Measurements from ENCODE around the gene TMEM35B.
A peak's percentile ranks its signal among the peaks of the same experiment; 100 is the strongest.
"Not testable (repeated sequence)": the region's sequence is repeated elsewhere in the genome, so short reads cannot be mapped to it uniquely, and the experiment has no call there.

Gene TMEM35B

DNA sequence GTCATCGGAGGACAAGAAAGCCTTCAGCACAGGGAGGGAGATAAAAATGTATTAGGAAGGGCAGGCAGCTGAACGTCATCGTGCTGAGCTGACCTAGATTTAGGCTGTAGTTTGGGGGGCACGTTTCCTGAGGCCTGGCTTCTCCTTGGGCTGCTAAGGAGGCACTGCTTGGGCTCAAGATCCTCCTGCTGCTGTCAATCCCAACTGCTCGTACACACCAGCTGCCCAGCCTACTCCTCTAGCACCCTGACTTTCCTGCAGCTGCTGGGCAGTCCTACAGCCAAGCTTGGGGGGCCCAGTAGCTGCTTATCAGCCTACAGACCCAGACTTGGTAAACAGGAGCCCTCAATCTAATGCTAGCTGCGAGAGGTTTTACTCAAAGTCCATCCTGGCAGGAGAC is 6.2 kb downstream of the TMEM35B start:
- no peak for DNase-seq (ENCODE audit: insufficient read length, low spot score)
- FAIRE-seq: no peak
- TF ChIP-seq TAF1 (IDR thresholded peaks at IDR 0.05; ENCODE audit: low read depth, low read length): no peak
- no peak for TF ChIP-seq POU2F2 (IDR thresholded peaks at IDR 0.05; ENCODE audit: low read depth, low read length)
- no peak for TF ChIP-seq POLR2A (IDR thresholded peaks at IDR 0.05; ENCODE audit: low read depth, low read length)
- TF ChIP-seq PAX5 (IDR thresholded peaks at IDR 0.05; ENCODE audit: insufficient read depth, low read length, severe bottlenecking): no peak
- no peak for TF ChIP-seq SPI1 (IDR thresholded peaks at IDR 0.05; ENCODE audit: low read depth, low read length)
- no peak for TF ChIP-seq POLR2AphosphoS5 (IDR thresholded peaks at IDR 0.05; ENCODE audit: low read depth, low read length)

DNA sequence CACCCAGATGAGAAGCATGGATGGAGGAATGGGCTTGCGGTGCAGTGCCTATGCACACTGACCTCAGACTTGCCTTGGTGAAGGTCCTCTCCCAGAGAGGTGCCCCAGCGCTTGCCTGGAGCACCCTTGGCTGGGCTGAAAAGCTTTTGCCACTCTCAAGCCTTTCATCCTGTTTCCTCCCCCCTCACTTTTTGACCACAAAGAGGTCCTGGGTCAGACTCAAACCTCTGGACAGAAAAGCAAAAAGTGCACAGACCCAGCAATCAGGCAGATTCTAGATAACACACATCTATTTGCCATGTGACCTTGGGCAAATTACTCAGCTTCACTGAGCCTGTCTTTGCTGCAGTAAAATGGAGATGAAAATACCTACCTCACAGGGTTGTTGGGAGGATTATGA is 7.3 kb downstream of the TMEM35B start:
- DNase-seq (ENCODE audit: insufficient read length, low spot score): no peak
- TF ChIP-seq POU2F2 (IDR thresholded peaks at IDR 0.05; ENCODE audit: low read depth, low read length): no peak
- TF ChIP-seq POLR2AphosphoS5 (IDR thresholded peaks at IDR 0.05; ENCODE audit: low read depth, low read length): no peak
- no peak for TF ChIP-seq TAF1 (IDR thresholded peaks at IDR 0.05; ENCODE audit: low read depth, low read length)
- no peak for TF ChIP-seq PAX5 (IDR thresholded peaks at IDR 0.05; ENCODE audit: insufficient read depth, low read length, severe bottlenecking)
- no peak for TF ChIP-seq POLR2A (IDR thresholded peaks at IDR 0.05; ENCODE audit: low read depth, low read length)
- FAIRE-seq: no peak

DNA sequence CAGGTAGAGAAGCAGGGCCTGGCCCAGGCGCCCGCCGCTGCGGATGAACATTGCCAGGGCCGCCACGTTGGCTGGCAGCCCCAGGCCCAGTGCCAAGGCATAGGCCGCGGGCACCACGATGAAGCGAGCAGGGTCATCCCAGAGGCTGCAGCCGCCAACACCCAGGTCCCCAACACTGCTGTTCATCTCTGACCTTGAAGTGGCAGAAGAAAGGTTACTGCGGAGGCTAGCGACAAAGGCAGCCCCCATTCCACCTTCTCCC is 8.0 kb downstream of the TMEM35B start:
- TF ChIP-seq POU2F2 (IDR thresholded peaks at IDR 0.05; ENCODE audit: low read depth, low read length) (no peak), POLR2AphosphoS5 (IDR thresholded peaks at IDR 0.05; ENCODE audit: low read depth, low read length) (no peak), SPI1 (IDR thresholded peaks at IDR 0.05; ENCODE audit: low read depth, low read length) (no peak), PAX5 (IDR thresholded peaks at IDR 0.05; ENCODE audit: insufficient read depth, low read length, severe bottlenecking) (no peak), TAF1 (IDR thresholded peaks at IDR 0.05; ENCODE audit: low read depth, low read length) (no peak), POLR2A (IDR thresholded peaks at IDR 0.05; ENCODE audit: low read depth, low read length) (no peak)
- no peak for FAIRE-seq

DNA sequence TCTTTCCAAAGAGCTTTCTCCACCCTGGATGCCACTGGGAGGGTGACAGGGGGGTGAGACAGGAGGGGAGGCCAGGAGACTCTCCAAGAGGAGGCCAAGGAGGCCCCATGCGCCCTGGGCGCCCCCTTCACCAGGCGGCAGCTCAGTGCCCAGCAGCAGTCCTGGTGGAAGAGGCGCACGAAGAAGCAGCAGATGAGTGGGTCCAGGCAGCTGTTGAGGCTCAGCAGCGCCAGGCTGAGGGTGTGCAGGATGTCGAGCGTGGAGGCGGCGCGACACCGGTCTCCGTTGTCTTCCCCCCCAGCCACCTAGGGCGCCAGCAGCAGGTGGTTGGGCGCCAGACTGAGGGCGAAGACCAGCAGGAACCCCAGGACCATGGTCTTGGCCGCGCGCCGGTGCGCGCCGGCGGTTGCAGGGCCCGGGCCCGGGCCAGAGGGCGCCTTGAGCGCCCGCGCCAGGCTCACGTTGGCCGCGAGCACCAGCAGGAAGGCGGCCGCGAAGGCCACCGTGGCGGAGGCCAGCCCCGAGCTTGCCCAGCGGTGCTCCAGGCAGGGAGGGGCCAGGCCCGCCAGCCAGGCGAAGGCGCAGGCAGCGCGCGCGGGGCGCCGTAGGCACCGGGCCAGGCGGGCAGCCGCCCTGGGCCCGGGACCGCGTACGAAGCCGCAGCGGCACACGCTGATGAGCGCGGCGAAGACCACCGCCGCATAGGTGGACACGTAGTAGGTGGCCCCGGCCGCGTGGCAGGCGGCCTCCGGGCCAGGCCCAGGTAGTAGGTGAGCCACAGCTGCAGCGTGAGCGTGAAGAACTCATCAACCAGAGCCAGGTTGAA is 8.6 kb downstream of the TMEM35B start:
- TF ChIP-seq PAX5 (IDR thresholded peaks at IDR 0.05; ENCODE audit: insufficient read depth, low read length, severe bottlenecking): no peak
- TF ChIP-seq POLR2AphosphoS5 (IDR thresholded peaks at IDR 0.05; ENCODE audit: low read depth, low read length): no peak
- TF ChIP-seq POU2F2 (IDR thresholded peaks at IDR 0.05; ENCODE audit: low read depth, low read length): no peak
- TF ChIP-seq TAF1 (IDR thresholded peaks at IDR 0.05; ENCODE audit: low read depth, low read length): no peak
- TF ChIP-seq POLR2A (IDR thresholded peaks at IDR 0.05; ENCODE audit: low read depth, low read length): no peak
- no peak for TF ChIP-seq SPI1 (IDR thresholded peaks at IDR 0.05; ENCODE audit: low read depth, low read length)
- DNase-seq (ENCODE audit: insufficient read length, low spot score): no peak
- no peak for FAIRE-seq

More for the DNA sequence above, 8.0 kb downstream of the TMEM35B start:
- DNase-seq (ENCODE audit: insufficient read length, low spot score): no peak

DNA sequence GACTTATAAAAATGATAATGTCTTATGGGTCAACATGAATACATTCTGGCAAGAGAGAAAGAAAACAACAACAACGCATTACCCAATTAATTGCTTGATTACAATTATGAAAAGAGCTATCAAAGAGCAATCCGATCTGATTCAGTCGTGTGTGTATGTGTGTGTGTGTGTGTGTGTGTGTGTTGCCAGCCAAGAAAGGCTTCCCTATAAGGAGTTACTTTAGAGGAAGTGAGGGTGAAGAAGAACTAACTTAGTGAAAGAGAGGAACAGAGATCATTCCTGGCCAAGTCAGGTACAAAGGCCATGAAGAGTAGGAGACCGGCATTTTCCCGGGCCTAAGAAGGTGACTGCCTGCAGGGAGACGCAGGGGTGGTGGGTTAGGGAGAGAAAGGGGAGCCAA is 9.4 kb downstream of the TMEM35B start:
- DNase-seq (ENCODE audit: insufficient read length, low spot score) (no peak), FAIRE-seq (no peak)
- TF ChIP-seq POLR2AphosphoS5 (IDR thresholded peaks at IDR 0.05; ENCODE audit: low read depth, low read length) (no peak), TAF1 (IDR thresholded peaks at IDR 0.05; ENCODE audit: low read depth, low read length) (no peak), SPI1 (IDR thresholded peaks at IDR 0.05; ENCODE audit: low read depth, low read length) (no peak), POU2F2 (IDR thresholded peaks at IDR 0.05; ENCODE audit: low read depth, low read length) (no peak), PAX5 (IDR thresholded peaks at IDR 0.05; ENCODE audit: insufficient read depth, low read length, severe bottlenecking) (no peak), POLR2A (IDR thresholded peaks at IDR 0.05; ENCODE audit: low read depth, low read length) (no peak)

DNA sequence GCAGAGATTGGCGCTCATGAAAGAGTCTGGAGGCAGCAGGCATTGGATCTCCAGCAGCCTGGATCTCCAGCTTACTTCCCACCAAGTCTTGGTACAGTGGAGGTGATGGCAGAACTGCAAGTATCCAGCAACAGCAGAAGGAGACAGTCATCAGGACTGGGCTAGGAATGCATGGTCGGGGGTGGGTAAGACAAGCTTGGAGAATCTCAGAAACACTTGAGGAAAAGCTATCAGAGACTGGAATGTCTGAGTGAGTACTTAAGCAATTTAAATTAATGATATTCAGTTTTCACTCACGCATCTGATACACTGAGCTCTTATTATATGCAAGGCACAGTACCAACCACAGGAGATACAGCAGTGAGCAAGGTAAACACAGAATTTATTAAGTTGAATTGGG is 9.8 kb downstream of the TMEM35B start:
- FAIRE-seq (no peak), DNase-seq (ENCODE audit: insufficient read length, low spot score) (no peak)
- TF ChIP-seq SPI1 (IDR thresholded peaks at IDR 0.05; ENCODE audit: low read depth, low read length): no peak
- TF ChIP-seq POLR2A (IDR thresholded peaks at IDR 0.05; ENCODE audit: low read depth, low read length): no peak
- TF ChIP-seq POU2F2 (IDR thresholded peaks at IDR 0.05; ENCODE audit: low read depth, low read length): no peak
- TF ChIP-seq TAF1 (IDR thresholded peaks at IDR 0.05; ENCODE audit: low read depth, low read length): no peak
- TF ChIP-seq POLR2AphosphoS5 (IDR thresholded peaks at IDR 0.05; ENCODE audit: low read depth, low read length): no peak
- TF ChIP-seq PAX5 (IDR thresholded peaks at IDR 0.05; ENCODE audit: insufficient read depth, low read length, severe bottlenecking): no peak

DNA sequence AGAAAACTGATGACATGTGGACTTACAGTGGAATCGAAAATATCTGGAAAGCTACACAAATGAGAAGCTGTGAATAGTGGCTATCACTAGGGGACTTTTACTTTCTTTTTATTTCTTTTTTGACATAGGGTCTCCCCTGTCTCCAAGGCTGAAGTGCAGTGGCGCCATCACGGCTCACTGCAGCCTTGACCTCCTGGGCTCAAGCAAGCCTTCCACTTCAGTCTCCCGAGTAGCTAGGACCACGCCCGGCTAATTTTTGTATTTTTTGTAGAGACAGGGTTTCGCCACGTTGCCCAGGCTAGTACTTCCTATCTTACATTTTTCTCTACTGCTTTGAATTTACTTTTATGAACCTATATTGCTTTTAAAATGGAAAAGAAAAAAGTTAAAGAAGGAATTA is 10.5 kb downstream of the TMEM35B start:
- DNase-seq (ENCODE audit: insufficient read length, low spot score): no peak
- no peak for FAIRE-seq
- TF ChIP-seq POLR2A (IDR thresholded peaks at IDR 0.05; ENCODE audit: low read depth, low read length): no peak
- TF ChIP-seq TAF1 (IDR thresholded peaks at IDR 0.05; ENCODE audit: low read depth, low read length): no peak
- TF ChIP-seq PAX5 (IDR thresholded peaks at IDR 0.05; ENCODE audit: insufficient read depth, low read length, severe bottlenecking): no peak
- no peak for TF ChIP-seq POU2F2 (IDR thresholded peaks at IDR 0.05; ENCODE audit: low read depth, low read length)
- no peak for TF ChIP-seq POLR2AphosphoS5 (IDR thresholded peaks at IDR 0.05; ENCODE audit: low read depth, low read length)
- no peak for TF ChIP-seq SPI1 (IDR thresholded peaks at IDR 0.05; ENCODE audit: low read depth, low read length)

DNA sequence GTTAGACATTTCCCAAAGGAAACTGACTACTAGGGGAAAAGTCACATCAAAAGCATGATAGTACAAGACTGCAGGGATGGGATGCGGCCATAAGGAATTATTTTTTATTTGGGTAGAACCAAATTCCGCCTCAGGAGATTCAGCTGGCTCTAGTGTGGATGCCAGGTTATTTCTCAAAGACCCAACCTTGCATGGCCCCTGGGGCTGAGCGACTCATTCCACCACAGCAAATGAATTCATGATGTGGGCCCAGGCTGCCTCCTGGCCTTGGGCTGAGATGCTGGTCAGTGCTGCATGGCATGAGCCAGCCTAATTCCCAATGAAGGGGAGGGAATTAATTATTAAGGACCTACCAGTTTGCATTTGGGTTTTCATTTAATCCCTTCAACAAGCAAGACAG is 11.8 kb downstream of the TMEM35B start:
- DNase-seq (ENCODE audit: insufficient read length, low spot score) (no peak), FAIRE-seq (no peak)
- TF ChIP-seq SPI1 (IDR thresholded peaks at IDR 0.05; ENCODE audit: low read depth, low read length): no peak
- TF ChIP-seq POU2F2 (IDR thresholded peaks at IDR 0.05; ENCODE audit: low read depth, low read length): no peak
- no peak for TF ChIP-seq POLR2A (IDR thresholded peaks at IDR 0.05; ENCODE audit: low read depth, low read length)
- TF ChIP-seq POLR2AphosphoS5 (IDR thresholded peaks at IDR 0.05; ENCODE audit: low read depth, low read length): no peak
- no peak for TF ChIP-seq TAF1 (IDR thresholded peaks at IDR 0.05; ENCODE audit: low read depth, low read length)
- TF ChIP-seq PAX5 (IDR thresholded peaks at IDR 0.05; ENCODE audit: insufficient read depth, low read length, severe bottlenecking): no peak

DNA sequence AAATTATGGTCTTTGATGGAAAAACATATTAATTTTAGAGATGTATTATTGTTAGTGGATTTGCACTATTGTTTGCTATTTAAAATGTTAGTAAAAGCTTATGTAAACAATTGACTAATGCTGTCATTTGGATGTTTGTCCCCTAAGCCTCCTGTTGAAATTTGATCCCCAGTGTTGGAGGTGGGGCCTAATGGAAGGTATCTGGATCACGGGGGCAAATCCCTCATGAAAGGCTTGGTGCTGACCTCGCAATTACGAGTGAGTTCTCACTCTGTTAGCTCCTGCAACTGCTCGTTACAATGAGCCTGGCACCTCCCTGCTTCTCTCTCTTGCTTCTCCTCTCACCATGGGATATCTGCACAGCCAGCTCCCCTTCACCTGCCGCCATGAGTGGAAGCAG is 14.3 kb downstream of the TMEM35B start:
- no peak for FAIRE-seq

DNA sequence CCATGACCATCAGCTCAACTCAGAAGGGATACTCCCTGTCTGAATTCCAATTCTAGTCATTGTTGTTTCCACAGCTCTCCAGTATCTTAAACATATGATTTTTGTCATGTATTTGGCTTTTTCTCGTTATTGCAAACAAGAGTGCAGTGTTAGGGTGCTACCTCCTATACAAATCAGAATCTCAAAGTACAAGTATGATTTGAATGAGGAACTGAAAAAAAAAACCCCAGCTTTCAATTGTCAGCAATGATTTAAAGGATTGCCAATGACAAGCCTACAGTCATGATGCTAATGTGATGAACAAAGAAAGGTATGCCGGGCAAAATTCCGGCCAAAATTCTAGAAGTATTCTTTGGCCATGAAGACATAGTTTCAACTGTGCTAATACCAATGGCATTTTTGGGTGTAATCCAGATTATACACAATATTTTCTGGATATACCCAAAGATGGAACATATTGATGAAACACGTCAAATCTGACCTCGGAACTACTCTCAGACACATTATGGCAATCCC is 14.9 kb downstream of the TMEM35B start:
- FAIRE-seq (no peak), DNase-seq (ENCODE audit: insufficient read length, low spot score) (no peak)
- TF ChIP-seq TAF1 (IDR thresholded peaks at IDR 0.05; ENCODE audit: low read depth, low read length) (no peak), SPI1 (IDR thresholded peaks at IDR 0.05; ENCODE audit: low read depth, low read length) (peak; percentile 78), POU2F2 (IDR thresholded peaks at IDR 0.05; ENCODE audit: low read depth, low read length) (no peak)

More for the DNA sequence above, 14.3 kb downstream of the TMEM35B start:
- DNase-seq (ENCODE audit: insufficient read length, low spot score): no peak
- TF ChIP-seq POLR2A (IDR thresholded peaks at IDR 0.05; ENCODE audit: low read depth, low read length): no peak

DNA sequence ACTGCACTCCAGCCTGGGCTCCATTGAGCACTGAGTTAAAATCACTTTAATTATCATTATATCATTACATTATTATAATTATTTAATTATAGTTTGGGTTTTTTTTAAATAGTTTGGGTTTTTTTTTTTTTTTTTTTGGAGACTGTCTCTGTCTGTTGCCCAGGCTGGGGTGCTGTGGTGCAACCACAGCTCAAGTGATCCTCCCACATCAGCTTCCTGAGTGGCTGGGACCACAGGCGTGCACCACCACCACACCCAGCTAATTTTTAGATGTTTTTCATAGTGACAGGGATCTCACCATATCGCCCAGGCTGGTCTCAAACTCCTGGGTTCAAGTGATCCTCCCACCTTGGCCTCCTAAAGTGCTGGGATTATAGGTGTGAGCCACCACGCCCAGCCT is 16.9 kb downstream of the TMEM35B start:
- not testable (repeated sequence) for DNase-seq (ENCODE audit: insufficient read length, low spot score)
- peak; percentile 41 for FAIRE-seq

DNA sequence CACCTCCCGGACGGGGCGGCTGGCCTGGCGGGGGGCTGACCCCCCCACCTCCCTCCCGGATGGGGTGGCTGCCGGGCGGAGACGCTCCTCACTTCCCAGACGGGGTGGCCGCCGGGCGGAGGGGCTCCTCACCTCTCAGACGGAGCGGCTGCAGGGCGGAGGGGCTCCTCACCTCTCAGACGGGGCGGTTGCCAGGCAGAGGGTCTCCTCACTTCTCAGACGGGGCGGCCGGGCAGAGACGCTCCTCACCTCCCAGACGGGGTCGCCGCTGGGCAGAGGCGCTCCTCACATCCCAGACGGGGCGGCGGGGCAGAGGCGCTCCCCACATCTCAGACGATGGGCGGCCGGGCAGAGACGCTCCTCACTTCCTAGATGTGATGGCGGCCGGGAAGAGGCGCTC is 17.5 kb downstream of the TMEM35B start:
- not testable (repeated sequence) for FAIRE-seq; DNase-seq (ENCODE audit: insufficient read length, low spot score)
